H9 (cell line): ENCODE results near the gene SLC48A1. TPM values are rescaled to one million over a fixed set of nuclear protein-coding genes. Genes with fewer than 3 reads are reported as not detected.

Experiments used
- DNase-seq: peaks from one replicate; pipeline ENCODE4 v3.0.0-alpha.2; 2017
- H2AFZ ChIP-seq: one replicate; pipeline ENCODE4 v1.6.1; 2013; ENCODE audit warnings: mild to moderate bottlenecking, low read length, control low read depth, moderate library complexity
- H2AK5ac ChIP-seq: 2 replicates; pipeline ENCODE4 v1.6.1; 2013; ENCODE audit warnings: low read length, control low read depth, mixed read lengths; ENCODE audit not compliant: insufficient read length
- H2BK120ac ChIP-seq: one replicate; pipeline ENCODE4 v1.6.1; 2013; ENCODE audit warnings: low read depth, mild to moderate bottlenecking, low read length, control low read depth, inconsistent platforms; ENCODE audit not compliant: poor library complexity, severe bottlenecking
- H2BK12ac ChIP-seq: 2 replicates; pipeline ENCODE4 v1.6.1; 2013; ENCODE audit warnings: low read length, control low read depth, mixed read lengths, low read depth; ENCODE audit not compliant: insufficient read length
- H2BK15ac ChIP-seq: 2 replicates; pipeline ENCODE4 v1.6.1; 2013; ENCODE audit warnings: low read depth, low read length, control low read depth
- H2BK20ac ChIP-seq: one replicate; pipeline ENCODE4 v1.6.1; 2013; ENCODE audit warnings: low read depth, mild to moderate bottlenecking, low read length, control low read depth, inconsistent platforms; ENCODE audit not compliant: poor library complexity, severe bottlenecking
- H2BK5ac ChIP-seq: 2 replicates; pipeline ENCODE4 v1.6.1; 2013; ENCODE audit warnings: low read length, control low read depth, mixed read lengths; ENCODE audit not compliant: insufficient read length
- H3K14ac ChIP-seq: 2 replicates; pipeline ENCODE4 v1.6.1; 2013; ENCODE audit warnings: low read length, control low read depth; ENCODE audit not compliant: insufficient read depth
- H3K18ac ChIP-seq: 2 replicates; pipeline ENCODE4 v1.6.1; 2013; ENCODE audit warnings: low read depth, mild to moderate bottlenecking, mixed read lengths, low read length, control low read depth; ENCODE audit not compliant: insufficient read length
- H3K23ac ChIP-seq: 2 replicates; pipeline ENCODE4 v1.6.1; 2013; ENCODE audit warnings: low read length, control low read depth, mixed read lengths, low read depth; ENCODE audit not compliant: insufficient read length
- H3K23me2 ChIP-seq: 2 replicates; pipeline ENCODE4 v1.6.1; 2013; ENCODE audit warnings: low read depth, mild to moderate bottlenecking, mixed read lengths, low read length, control low read depth; ENCODE audit not compliant: insufficient read length, poor library complexity, severe bottlenecking
- H3K27ac ChIP-seq: 2 replicates; pipeline ENCODE4 v1.5.1; 2013; ENCODE audit warnings: low read length, control low read depth, mixed read lengths, low read depth; ENCODE audit not compliant: insufficient read length
- H3K27me3 ChIP-seq: 2 replicates; pipeline ENCODE4 v1.6.1; 2013; ENCODE audit warnings: low read length, control low read depth, inconsistent platforms; ENCODE audit not compliant: insufficient read depth
- H3K4ac ChIP-seq: 2 replicates; pipeline ENCODE4 v1.6.1; 2013; ENCODE audit warnings: low read depth, mild to moderate bottlenecking, control low read depth, inconsistent platforms, low read length, moderate library complexity
- H3K4me1 ChIP-seq: 2 replicates; pipeline ENCODE4 v1.6.1; 2013; ENCODE audit warnings: low read length, control low read depth, inconsistent platforms; ENCODE audit not compliant: insufficient read depth
- H3K4me2 ChIP-seq: 2 replicates; pipeline ENCODE4 v1.6.1; 2013; ENCODE audit warnings: low read length, control low read depth, mixed read lengths; ENCODE audit not compliant: insufficient read length, insufficient read depth
- H3K56ac ChIP-seq: 2 replicates; pipeline ENCODE4 v1.6.1; 2013; ENCODE audit warnings: low read depth, mild to moderate bottlenecking, mixed read lengths, low read length, control low read depth; ENCODE audit not compliant: insufficient read length
- H3K79me1 ChIP-seq: 2 replicates; pipeline ENCODE4 v1.6.1; 2013; ENCODE audit warnings: low read depth, mild to moderate bottlenecking, moderate library complexity, low read length, control low read depth, inconsistent platforms; ENCODE audit not compliant: insufficient read depth, poor library complexity, severe bottlenecking
- H3K79me2 ChIP-seq: 2 replicates; pipeline ENCODE4 v1.6.1; 2013; ENCODE audit warnings: low read length, control low read depth, inconsistent platforms; ENCODE audit not compliant: insufficient read depth
- H3K9ac ChIP-seq: 2 replicates; pipeline ENCODE4 v1.6.1; 2013; ENCODE audit warnings: low read length, control low read depth, mixed read lengths; ENCODE audit not compliant: insufficient read length; ENCODE audit errors: extremely low read depth
- H3K9me3 ChIP-seq: one replicate; pipeline ENCODE4 v1.6.1; 2013; ENCODE audit warnings: low read depth, low read length, inconsistent platforms; ENCODE audit not compliant: control insufficient read depth
- H3T11ph ChIP-seq: one replicate; pipeline ENCODE4 v1.6.1; 2013; ENCODE audit warnings: mild to moderate bottlenecking, low read length, control low read depth, inconsistent platforms
- H4K20me1 ChIP-seq: one replicate; pipeline ENCODE4 v1.6.1; 2013; ENCODE audit not compliant: control insufficient read depth, insufficient read length, insufficient read depth
- H4K5ac ChIP-seq: 2 replicates; pipeline ENCODE4 v1.6.1; 2013; ENCODE audit warnings: low read depth, mild to moderate bottlenecking, mixed read lengths, low read length, control low read depth; ENCODE audit not compliant: insufficient read length
- H4K8ac ChIP-seq: replicated peaks from 2 replicates; pipeline ENCODE4 v1.6.1; 2013; ENCODE audit warnings: low read length, control low read depth, mixed read lengths, low read depth; ENCODE audit not compliant: insufficient read length
- H4K91ac ChIP-seq: 2 replicates; pipeline ENCODE4 v1.6.1; 2013; ENCODE audit warnings: low read depth, mild to moderate bottlenecking, moderate library complexity, mixed read lengths, low read length, control low read depth; ENCODE audit not compliant: insufficient read length
- H3K27ac Mint-ChIP-seq, 3 experiments: 2 replicates in 2 of 3; 3 replicates in 1 of 3; pipeline ENCODE4 v1.8.0; 2020 to 2021; ENCODE audit warnings: mixed read lengths in 3 of 3, mild to moderate bottlenecking in 1 of 3, moderate library complexity in 1 of 3
- H3K27me3 Mint-ChIP-seq: 2 replicates; pipeline ENCODE4 v1.8.0; 2021; ENCODE audit warnings: low read depth, mild to moderate bottlenecking, moderate library complexity, mixed read lengths
- H3K36me3 Mint-ChIP-seq, 3 experiments: 2 replicates in 2 of 3; 3 replicates in 1 of 3; pipeline ENCODE4 v1.8.0; 2020 to 2021; ENCODE audit warnings: low read depth in 3 of 3, mixed read lengths in 3 of 3; ENCODE audit not compliant: insufficient read depth in 1 of 3
- H3K4me1 Mint-ChIP-seq, 2 experiments: 2 replicates each; pipeline ENCODE4 v1.8.0; 2020; ENCODE audit warnings: mixed read lengths in 2 of 2
- H3K4me3 Mint-ChIP-seq, 2 experiments: 2 replicates in 1 of 2; 3 replicates in 1 of 2; pipeline ENCODE4 v1.8.0; 2020 to 2021; ENCODE audit warnings: mild to moderate bottlenecking in 2 of 2, mixed read lengths in 2 of 2, moderate library complexity in 1 of 2
- H3K9me3 Mint-ChIP-seq, 2 experiments: 2 replicates in 1 of 2; 3 replicates in 1 of 2; pipeline ENCODE4 v1.8.0; 2020; ENCODE audit warnings: mild to moderate bottlenecking in 2 of 2, mixed read lengths in 2 of 2, moderate library complexity in 1 of 2
- CTCF ChIP-seq: fragments of 200-600 bp; sonication (generic); conservative IDR thresholded peaks from 3 replicates; pipeline ENCODE4 v1.8.0; 2021; ENCODE audit warnings: antibody characterized with exemption, mild to moderate bottlenecking
- WGBS: extraction: QIAGEN DNeasy Blood & Tissue Kit; methylation state at CpG from one replicate; pipeline ENCODE4 v1.1.7; 2013; ENCODE audit warnings: missing lambda C conversion rate, low lambda C conversion rate, mixed read lengths; ENCODE audit not compliant: insufficient read length; ENCODE audit errors: extremely low coverage; 5-methylcytosine and 5-hydroxymethylcytosine counted together
- total RNA-seq: library from RNA; stranded (reverse); gene quantifications from 2 replicates; pipeline ENCODE4 v1.2.1, GENCODE V29; 2021

The SLC48A1 gene
- total RNA-seq, 1 experiment from 2014 or later: 10.6 TPM

- H3K4ac ChIP-seq: no peak overlapping the region
- no peak overlapping the region for H4K8ac ChIP-seq
- Mint-ChIP-seq H3K36me3 (peaks cover 13 to 38% (median 29%) of the 10 kb centered on the region in 3 experiments; a peak in 6 of 7 replicates), H3K9me3 (no peaks in the 10 kb centered on the region), H3K27ac (no peak overlapping the region), H3K4me3 (no peak overlapping the region), H3K27me3 (peaks cover 9% of the 10 kb centered on the region), H3K4me1 (peaks cover 15 to 24% of the 10 kb centered on the region in 2 experiments)
- peaks cover 2% of the 10 kb centered on the region for H4K20me1 ChIP-seq
- no peak for TF ChIP-seq CTCF
- peaks cover 3% of the 10 kb centered on the region; the same call in 1 of the 2 replicates for H3K4me1 ChIP-seq
- H3K18ac ChIP-seq: no peak overlapping the region
- no peak overlapping the region for H2BK15ac ChIP-seq
- no peak overlapping the region for H3K4me2 ChIP-seq
- no peak for DNase-seq
- H3K79me1 ChIP-seq: no peaks in the 10 kb centered on the region
- H3K9ac ChIP-seq: no peak overlapping the region
- H3K27me3 ChIP-seq: no peaks in the 10 kb centered on the region
- no peak overlapping the region for H3K14ac ChIP-seq
- no peak overlapping the region for H2AK5ac ChIP-seq
- no peak overlapping the region for H2BK12ac ChIP-seq
- no peaks in the 10 kb centered on the region for H3K23me2 ChIP-seq
- H3K79me2 ChIP-seq: no peaks in the 10 kb centered on the region
- no peak overlapping the region for H3T11ph ChIP-seq
- no peak overlapping the region for H3K27ac ChIP-seq
- H2BK20ac ChIP-seq: no peak overlapping the region
- no CpG with 5 or more reads among the region's 13 CpGs for WGBS
- no peak overlapping the region for H3K23ac ChIP-seq
- no peak overlapping the region for H4K91ac ChIP-seq
- H2BK5ac ChIP-seq: no peak overlapping the region
- H3K9me3 ChIP-seq: no peaks in the 10 kb centered on the region
- no peak overlapping the region for H2AFZ ChIP-seq
- H4K5ac ChIP-seq: no peak overlapping the region
- H2BK120ac ChIP-seq: no peak overlapping the region
- H3K56ac ChIP-seq: no peak overlapping the region
Observed at GRCh38 chr12:47781479-47782371, 8.7 kb downstream of the SLC48A1 start.
